Cardiac septum (tissue), 1 donor: ENCODE measurements around the gene UBN2. TPM values are rescaled to one million over a fixed set of nuclear protein-coding genes. Genes with fewer than 3 reads are reported as not detected.
A peak's percentile ranks its signal among the peaks of the same experiment; 100 is the strongest.

Experiments
- DNase-seq: peaks from one replicate; pipeline ENCODE4 v3.0.0-alpha.2; 2020; ENCODE audit warnings: low spot score
- intact Hi-C: fragments of 100-400 bp; cut with DNase I; formaldehyde crosslinking; loops from one replicate; pipeline ENCODE4 v1.14.0; 2022
- total RNA-seq: library from RNA; stranded (reverse); fragmentation: NEBNext Ultra II Directional; extraction: Animal tissue kit (Norgen Biotek cat#: 25700); gene quantifications from one replicate; pipeline ENCODE4 v1.2.1, GENCODE V29; 2021
- donor health status: DM: no; HTN: no; CAD: no.

Gene UBN2
- total RNA-seq, 1 donor from 2014 or later, result 20.2 TPM

DNA sequence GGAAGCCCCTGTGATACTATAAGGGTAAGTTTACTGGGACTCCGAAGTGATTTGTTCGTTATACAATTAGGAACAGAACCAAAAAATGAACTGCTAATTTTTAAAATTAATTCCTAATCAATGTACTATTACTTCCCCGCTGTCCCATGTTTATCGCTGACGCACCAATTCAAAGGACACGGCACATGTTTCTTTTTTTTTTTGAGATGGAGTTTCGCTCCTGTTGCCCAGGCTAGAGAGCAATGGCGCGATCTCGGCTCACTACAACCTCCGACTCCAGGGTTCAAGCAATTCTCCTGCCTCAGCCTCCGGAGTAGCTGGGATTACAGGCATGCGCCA lies 108.6 kb downstream of the UBN2 start:
- intact Hi-C loops, result loop anchor here (1.0 to 5.0 kb wide), 3 partner anchors 20 to 838 kb away; partner anchors contain the start of genes KDM7A, LUC7L2 and UBN2
- DNase-seq, result no peak

DNA sequence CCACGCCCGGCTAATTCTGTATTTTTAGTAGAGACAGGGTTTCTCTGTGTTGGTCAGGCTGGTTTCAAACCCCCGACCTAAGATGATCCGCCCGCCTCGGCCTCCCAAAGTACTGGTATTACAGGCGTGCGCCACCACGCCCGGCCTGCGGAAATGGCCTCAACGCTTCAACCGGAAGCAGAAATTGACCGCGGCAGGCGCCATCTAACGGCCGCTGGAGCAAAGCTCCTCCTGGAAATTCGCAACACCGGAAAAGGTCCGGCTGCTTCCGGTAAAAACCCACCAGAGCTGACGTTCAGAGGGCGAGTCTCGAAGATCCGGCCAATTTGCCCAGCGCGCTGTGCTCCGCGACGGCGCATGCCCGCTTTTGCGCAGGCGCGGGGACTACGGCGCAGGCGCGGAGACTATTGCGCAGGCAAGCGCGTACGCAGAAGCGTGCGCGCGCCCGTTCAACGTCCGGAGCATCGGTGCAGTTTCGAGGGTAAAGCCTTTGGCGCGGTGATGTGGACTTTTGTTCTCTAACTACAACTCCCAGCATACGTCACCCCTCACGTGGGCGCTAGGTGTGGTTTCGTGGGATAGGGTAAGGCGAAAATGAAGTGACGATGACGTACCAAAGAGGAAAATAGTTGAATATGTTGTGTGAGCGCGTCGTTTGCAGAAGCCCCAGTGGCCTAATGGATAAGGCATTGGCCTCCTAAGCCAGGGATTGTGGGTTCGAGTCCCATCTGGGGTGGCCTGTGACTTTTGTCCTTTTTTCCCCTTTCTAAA lies 109.2 kb downstream of the UBN2 start:
- intact Hi-C loops, result loop anchor here (1.0 to 5.0 kb wide), 3 partner anchors 19 to 837 kb away; partner anchors contain the start of genes KDM7A, LUC7L2 and UBN2
- DNase-seq, result peak; percentile 98

DNA sequence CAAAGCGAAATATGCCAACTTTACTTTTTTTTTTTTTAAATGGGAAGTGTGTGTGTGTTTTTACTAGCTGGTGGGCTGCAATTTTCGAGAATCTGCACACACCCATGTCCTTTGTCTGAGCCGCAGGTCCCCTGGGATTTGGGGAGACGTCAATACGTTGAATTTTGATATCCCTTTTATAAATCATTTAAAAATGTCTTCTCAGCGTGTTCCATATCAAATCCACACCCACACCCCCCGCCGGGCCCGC lies 109.7 kb downstream of the UBN2 start:
- intact Hi-C loops, result loop anchor here (1.0 to 5.0 kb wide), 3 partner anchors 19 to 837 kb away; partner anchors contain the start of genes KDM7A, LUC7L2 and UBN2
- DNase-seq, result no peak

DNA sequence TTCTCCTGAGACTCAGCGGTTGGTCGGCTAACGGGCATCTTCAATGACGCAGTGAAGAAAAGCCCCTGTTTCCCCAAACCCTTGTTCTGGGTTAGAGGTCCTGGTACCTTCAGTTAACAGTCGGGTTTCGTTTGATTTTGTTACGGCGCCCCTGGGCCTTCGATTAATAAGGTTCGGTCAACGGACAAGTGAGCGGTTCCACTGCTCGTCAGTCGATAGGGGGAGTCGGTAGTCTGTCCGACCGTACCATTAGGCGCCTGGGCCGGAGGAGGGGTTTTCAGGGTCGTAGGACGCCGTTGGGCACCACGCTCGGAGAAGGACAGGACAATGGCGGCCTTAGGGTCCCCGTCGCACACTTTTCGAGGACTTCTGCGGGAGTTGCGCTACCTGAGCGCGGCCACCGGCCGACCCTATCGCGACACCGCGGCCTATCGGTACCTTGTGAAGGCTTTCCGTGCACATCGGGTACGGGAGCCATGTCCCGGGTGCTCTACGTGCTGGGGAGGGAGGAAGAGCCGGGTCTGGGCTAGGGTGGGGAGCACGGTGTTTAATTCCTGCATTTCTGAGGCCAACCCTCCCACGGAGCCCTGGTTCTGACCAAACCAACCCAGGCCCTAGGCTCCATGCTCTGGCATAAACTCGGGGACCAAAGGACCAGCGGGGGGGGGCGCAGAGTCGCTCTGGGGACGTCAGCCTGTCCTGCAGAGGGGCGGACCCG lies 110.2 kb downstream of the UBN2 start, which contains the start of gene FMC1:
Gene FMC1, plus strand, starts transcription at position 280 of the 718 bp plus-strand sequence. Its CDS starts 48 bp downstream, at position 328.
- peak; percentile 94 for DNase-seq
- intact Hi-C loops, result loop anchor here (5.0 kb wide), 2 partner anchors 109 to 836 kb away; partner anchors contain the start of genes KDM7A and UBN2

DNA sequence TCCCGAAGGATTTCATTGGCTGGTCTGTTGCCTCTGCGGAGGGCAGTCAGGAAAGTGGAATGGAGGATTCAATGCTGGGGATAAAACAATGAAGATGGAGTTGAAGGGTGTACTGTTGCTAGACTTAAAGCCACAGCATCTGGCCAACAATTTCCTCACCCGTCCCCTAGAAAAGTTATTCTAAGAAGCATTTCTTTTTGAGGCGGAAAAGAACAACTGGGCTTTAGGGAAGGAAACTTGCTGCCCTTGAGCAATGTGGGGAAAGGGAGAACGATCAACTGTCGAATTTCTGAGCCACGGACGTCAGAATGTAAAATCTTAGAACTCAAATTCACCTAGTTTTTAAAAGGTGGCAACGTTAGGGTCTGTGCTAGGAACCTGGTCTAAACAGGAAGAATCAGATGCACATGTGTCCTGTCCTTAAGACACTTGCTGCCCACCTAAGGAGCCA lies 110.8 kb downstream of the UBN2 start:
- DNase-seq, result no peak
- intact Hi-C loops, result loop anchor here (5.0 kb wide), 2 partner anchors 110 to 836 kb away; partner anchors contain the start of genes KDM7A and UBN2

DNA sequence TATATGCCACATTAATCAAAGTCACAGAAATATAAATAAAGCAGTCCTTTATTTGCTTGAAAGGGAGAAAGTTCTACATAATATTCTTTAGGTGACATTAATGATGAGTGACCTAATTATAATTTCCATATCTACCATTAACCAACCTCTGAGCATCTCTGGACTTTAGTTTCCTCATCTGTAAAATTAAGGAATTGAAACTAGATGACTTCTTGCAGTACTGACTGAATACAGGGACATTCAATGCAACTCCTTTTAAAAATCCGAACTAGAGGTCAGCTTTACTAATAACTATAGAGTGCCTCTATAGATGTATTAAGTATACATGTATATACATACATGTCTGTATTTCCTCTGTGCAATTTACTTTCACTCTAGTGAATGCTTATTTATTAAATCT lies 114.0 kb downstream of the UBN2 start:
- DNase-seq, result no peak
- intact Hi-C loops, result no loop called here

DNA sequence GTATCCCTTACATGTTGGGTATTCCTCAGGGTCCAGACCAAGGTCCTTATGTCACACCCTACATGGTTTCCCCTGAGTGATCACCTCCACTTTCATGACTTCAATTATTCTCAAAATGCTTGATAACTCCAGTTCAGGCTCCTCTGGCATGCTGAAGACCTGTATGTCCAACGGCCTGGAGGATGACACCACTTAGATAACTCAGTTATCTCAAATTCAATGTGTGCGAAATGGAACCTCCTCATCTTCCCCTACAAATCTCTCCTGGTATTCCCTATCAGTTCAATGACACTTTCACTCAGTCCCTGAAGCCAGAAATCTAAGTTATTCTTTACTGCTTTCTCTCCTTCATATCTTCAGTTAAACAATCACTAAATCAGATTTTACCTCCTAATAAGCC lies 120.0 kb downstream of the UBN2 start:
- no peak for DNase-seq
- intact Hi-C loops, result no loop called here

DNA sequence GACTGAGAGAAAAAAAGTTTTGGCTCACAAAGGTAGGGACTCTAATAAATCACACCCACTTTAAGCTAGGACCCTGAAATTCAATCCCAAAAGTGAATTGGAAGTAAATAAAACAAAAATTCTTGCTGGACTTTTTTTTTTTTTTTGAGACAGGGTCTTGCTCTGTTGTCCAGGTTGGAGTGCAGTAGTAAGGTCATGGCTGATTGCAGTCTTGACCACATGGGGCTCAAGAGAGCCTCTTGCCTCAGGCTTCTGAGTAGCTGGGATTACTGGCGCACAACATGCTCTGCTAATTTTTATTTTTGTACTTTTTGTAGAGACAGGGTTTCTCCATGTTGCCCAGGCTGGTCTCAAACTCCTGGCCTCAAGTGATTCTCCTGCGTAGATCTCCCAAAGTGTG lies 123.7 kb downstream of the UBN2 start:
- DNase-seq, result no peak
- intact Hi-C loops, result no loop called here

DNA sequence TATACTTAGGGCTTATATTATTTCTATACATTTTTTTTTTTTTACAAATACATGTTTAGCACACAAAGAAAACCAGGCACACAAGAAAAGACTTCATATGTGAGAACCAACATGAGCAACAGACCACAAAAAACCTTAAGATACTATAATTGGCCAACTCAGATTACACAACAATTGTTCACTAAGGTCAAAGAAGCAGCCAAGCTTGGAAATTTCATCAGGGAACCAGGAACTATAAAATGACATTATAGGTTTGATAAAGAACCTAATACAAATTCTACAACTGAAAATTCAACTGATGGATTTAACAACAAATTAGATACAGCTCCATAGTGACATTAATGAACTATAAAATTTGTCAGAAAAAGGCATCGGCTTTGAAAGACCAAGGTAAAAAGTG lies 124.3 kb downstream of the UBN2 start:
- no peak for DNase-seq
- intact Hi-C loops, result no loop called here

Other genes starting within 250 kb of the UBN2 start
- 1.4 TPM for gene KIAA1549, start 249.8 kb upstream of the UBN2 start, total RNA-seq
- gene ZC3HAV1L, start 195.2 kb upstream of the UBN2 start, total RNA-seq, result 3.2 TPM
- gene ZC3HAV1, start 121.5 kb upstream of the UBN2 start, total RNA-seq, result 6.8 TPM
- gene FMC1, start 110.1 kb downstream of the UBN2 start, total RNA-seq, result 29.4 TPM
- gene LUC7L2, start 128.7 kb downstream of the UBN2 start, total RNA-seq, result 64.9 TPM